Mesendoderm (in vitro differentiated cells): ENCODE data around the gene LGALS13.
A peak's percentile ranks its signal among the peaks of the same experiment; 100 is the strongest.

ENCODE experiments used
- DNase-seq: peaks from one replicate; pipeline ENCODE4 v3.0.0; 2013
- H2AK5ac ChIP-seq: 2 replicates; pipeline ENCODE4 v1.6.1; 2013; ENCODE audit warnings: low read length, inconsistent platforms
- H2BK120ac ChIP-seq: 2 replicates; pipeline ENCODE4 v1.6.1; 2013; ENCODE audit warnings: low read depth, mild to moderate bottlenecking, low read length, moderate library complexity, mixed read lengths
- H2BK15ac ChIP-seq: replicated peaks from 2 replicates; pipeline ENCODE4 v1.6.1; 2013; ENCODE audit warnings: low read depth, mild to moderate bottlenecking, moderate library complexity
- H2BK5ac ChIP-seq: 2 replicates; pipeline ENCODE4 v1.6.1; 2013; ENCODE audit warnings: low read length, inconsistent platforms
- H3K18ac ChIP-seq: 2 replicates; pipeline ENCODE4 v1.6.1; 2013; ENCODE audit warnings: mild to moderate bottlenecking, low read length, mixed read lengths
- H3K23ac ChIP-seq: one replicate; pipeline ENCODE4 v1.6.1; 2013; ENCODE audit warnings: low read length
- H3K27ac ChIP-seq: 2 replicates; pipeline ENCODE4 v1.5.1; 2013; ENCODE audit warnings: low read depth, mild to moderate bottlenecking, inconsistent platforms, low read length, moderate library complexity
- H3K27me3 ChIP-seq: 2 replicates; pipeline ENCODE4 v1.6.1; 2013; ENCODE audit warnings: low read length, control low read depth, mild to moderate bottlenecking, inconsistent platforms; ENCODE audit not compliant: insufficient read depth, poor library complexity
- H3K36me3 ChIP-seq: 2 replicates; pipeline ENCODE4 v1.6.1; 2013; ENCODE audit warnings: low read length, inconsistent platforms; ENCODE audit not compliant: control insufficient read depth, insufficient read depth
- H3K4ac ChIP-seq: one replicate; pipeline ENCODE4 v1.6.1; 2013; ENCODE audit warnings: low read depth, mild to moderate bottlenecking, low read length, moderate library complexity
- H3K4me1 ChIP-seq: 2 replicates; pipeline ENCODE4 v1.6.1; 2013; ENCODE audit warnings: low read depth, low read length, inconsistent platforms; ENCODE audit not compliant: control insufficient read depth
- H3K4me2 ChIP-seq: 2 replicates; pipeline ENCODE4 v1.6.1; 2013; ENCODE audit warnings: low read length
- H3K4me3 ChIP-seq: 2 replicates; pipeline ENCODE4 v1.5.1; 2013; ENCODE audit warnings: mild to moderate bottlenecking, low read length
- H3K56ac ChIP-seq: one replicate; pipeline ENCODE4 v1.6.1; 2013; ENCODE audit warnings: low read length
- H3K79me1 ChIP-seq: 2 replicates; pipeline ENCODE4 v1.6.1; 2013; ENCODE audit warnings: low read length, inconsistent platforms
- H3K79me2 ChIP-seq: 2 replicates; pipeline ENCODE4 v1.6.1; 2013; ENCODE audit warnings: mild to moderate bottlenecking, low read length; ENCODE audit not compliant: control insufficient read depth, insufficient read depth
- H3K9ac ChIP-seq: 2 replicates; pipeline ENCODE4 v1.6.1; 2013; ENCODE audit warnings: low read length, inconsistent platforms
- H4K5ac ChIP-seq: one replicate; pipeline ENCODE4 v1.6.1; 2013; ENCODE audit warnings: low read length
- H4K8ac ChIP-seq: one replicate; pipeline ENCODE4 v1.6.1; 2013; ENCODE audit warnings: low read depth, mild to moderate bottlenecking, control low read depth, low read length, moderate library complexity
- WGBS: extraction: QIAGEN DNeasy Blood & Tissue Kit; methylation state at CpG from one replicate; pipeline ENCODE4 v1.1.7; 2013; ENCODE audit warnings: low lambda C conversion rate, missing lambda C conversion rate; ENCODE audit not compliant: insufficient coverage; ENCODE audit errors: extremely low coverage; 5-methylcytosine and 5-hydroxymethylcytosine counted together

LGALS13 gene

GRCh38 chr19:39558624-39559117 lies 43.7 kb upstream of the LGALS13 start:
- WGBS = no CpG with 5 or more reads among the region's 6 CpGs
- no peak overlapping the region for H2AK5ac ChIP-seq
- no peak overlapping the region for H3K56ac ChIP-seq
- H3K27me3 ChIP-seq = no peaks in the 10 kb centered on the region
- H3K4ac ChIP-seq = no peak overlapping the region
- no peaks in the 10 kb centered on the region for H3K79me2 ChIP-seq
- H3K9ac ChIP-seq = no peak overlapping the region
- no peak overlapping the region for H3K4me2 ChIP-seq
- DNase-seq = no peak
- H3K36me3 ChIP-seq = no peaks in the 10 kb centered on the region
- H3K79me1 ChIP-seq = no peaks in the 10 kb centered on the region
- H2BK120ac ChIP-seq = no peak overlapping the region
- no peak overlapping the region for H2BK5ac ChIP-seq
- no peak overlapping the region for H3K18ac ChIP-seq
- no peaks in the 10 kb centered on the region for H3K4me1 ChIP-seq
- no peak overlapping the region for H4K5ac ChIP-seq
- no peak overlapping the region for H4K8ac ChIP-seq
- no peak overlapping the region for H3K23ac ChIP-seq
- H2BK15ac ChIP-seq = no peak overlapping the region
- no peak overlapping the region for H3K27ac ChIP-seq
- no peak overlapping the region for H3K4me3 ChIP-seq

- Histone ChIP-seq H2BK120ac (no peak overlapping the region), H2AK5ac (no peak overlapping the region), H3K79me2 (no peaks in the 10 kb centered on the region), H3K56ac (no peak overlapping the region), H3K27ac (no peak overlapping the region), H3K4ac (no peak overlapping the region), H3K4me2 (no peak overlapping the region), H3K23ac (no peak overlapping the region), H3K9ac (no peak overlapping the region), H4K8ac (no peak overlapping the region), H3K27me3 (no peaks in the 10 kb centered on the region), H2BK5ac (no peak overlapping the region), H3K4me3 (no peak overlapping the region), H3K36me3 (no peaks in the 10 kb centered on the region), H4K5ac (no peak overlapping the region), H3K18ac (no peak overlapping the region), H3K79me1 (no peaks in the 10 kb centered on the region), H2BK15ac (no peak overlapping the region), H3K4me1 (no peaks in the 10 kb centered on the region)
- peak; percentile 49 for DNase-seq
- no CpG with 5 or more reads among the region's 2 CpGs for WGBS
These were observed 38.9 kb upstream of the LGALS13 start for GRCh38 chr19:39563408-39563807.

- H3K23ac ChIP-seq = no peak overlapping the region
- no peak overlapping the region for H3K4ac ChIP-seq
- no peak overlapping the region for H4K8ac ChIP-seq
- no peak overlapping the region for H2BK5ac ChIP-seq
- WGBS = no CpG with 5 or more reads among the region's 3 CpGs
- no peak overlapping the region for H4K5ac ChIP-seq
- no peaks in the 10 kb centered on the region for H3K79me1 ChIP-seq
- no peaks in the 10 kb centered on the region for H3K4me1 ChIP-seq
- no peak overlapping the region for H3K56ac ChIP-seq
- H3K79me2 ChIP-seq = no peaks in the 10 kb centered on the region
- H3K27me3 ChIP-seq = no peaks in the 10 kb centered on the region
- H3K4me3 ChIP-seq = no peak overlapping the region
- no peak overlapping the region for H3K27ac ChIP-seq
- H3K9ac ChIP-seq = no peak overlapping the region
- no peak overlapping the region for H3K4me2 ChIP-seq
- H2AK5ac ChIP-seq = no peak overlapping the region
- no peak overlapping the region for H2BK15ac ChIP-seq
- no peak overlapping the region for H2BK120ac ChIP-seq
- no peak overlapping the region for H3K18ac ChIP-seq
- DNase-seq = no peak
- no peaks in the 10 kb centered on the region for H3K36me3 ChIP-seq
These were observed 36.3 kb upstream of the LGALS13 start for GRCh38 chr19:39566064-39566463.

- Histone ChIP-seq H2AK5ac (no peak overlapping the region), H3K27me3 (no peaks in the 10 kb centered on the region), H2BK120ac (no peak overlapping the region), H4K8ac (no peak overlapping the region), H3K27ac (no peak overlapping the region), H3K9ac (no peak overlapping the region), H3K4ac (no peak overlapping the region), H3K18ac (no peak overlapping the region), H2BK15ac (no peak overlapping the region), H3K4me3 (no peak overlapping the region), H3K79me1 (no peaks in the 10 kb centered on the region), H3K4me1 (no peaks in the 10 kb centered on the region), H4K5ac (no peak overlapping the region), H2BK5ac (no peak overlapping the region), H3K23ac (no peak overlapping the region), H3K56ac (no peak overlapping the region), H3K4me2 (no peak overlapping the region), H3K79me2 (no peaks in the 10 kb centered on the region), H3K36me3 (no peaks in the 10 kb centered on the region)
- WGBS = no CpG with 5 or more reads among the region's 3 CpGs
- no peak for DNase-seq
These were observed 33.7 kb upstream of the LGALS13 start for GRCh38 chr19:39568604-39569003.

GRCh38 chr19:39582442-39582841 lies 19.9 kb upstream of the LGALS13 start:
- no peak overlapping the region for H3K4ac ChIP-seq
- H4K8ac ChIP-seq = no peak overlapping the region
- H3K4me2 ChIP-seq = no peak overlapping the region
- no peaks in the 10 kb centered on the region for H3K27me3 ChIP-seq
- no peak overlapping the region for H3K23ac ChIP-seq
- no peak for DNase-seq
- no peak overlapping the region for H3K18ac ChIP-seq
- WGBS = no CpG with 5 or more reads among the region's 4 CpGs
- no peak overlapping the region for H3K27ac ChIP-seq
- no peak overlapping the region for H3K4me3 ChIP-seq
- H3K79me2 ChIP-seq = no peaks in the 10 kb centered on the region
- H2BK5ac ChIP-seq = no peak overlapping the region
- H4K5ac ChIP-seq = no peak overlapping the region
- H3K56ac ChIP-seq = no peak overlapping the region
- H2AK5ac ChIP-seq = no peak overlapping the region
- no peak overlapping the region for H3K9ac ChIP-seq
- no peak overlapping the region for H2BK15ac ChIP-seq
- no peak overlapping the region for H2BK120ac ChIP-seq
- H3K36me3 ChIP-seq = no peaks in the 10 kb centered on the region
- H3K79me1 ChIP-seq = no peaks in the 10 kb centered on the region
- no peaks in the 10 kb centered on the region for H3K4me1 ChIP-seq

GRCh38 chr19:39582891-39583625 lies 19.3 kb upstream of the LGALS13 start:
- WGBS = no CpG with 5 or more reads among the region's 8 CpGs
- Histone ChIP-seq H4K8ac (no peak overlapping the region), H3K4me3 (no peak overlapping the region)

More at GRCh38 chr19:39582891-39583625, 19.3 kb upstream of the LGALS13 start:
- Histone ChIP-seq H3K9ac (no peak overlapping the region), H2AK5ac (no peak overlapping the region), H2BK15ac (no peak overlapping the region), H4K5ac (no peak overlapping the region), H3K4ac (no peak overlapping the region), H2BK5ac (no peak overlapping the region), H2BK120ac (no peak overlapping the region), H3K23ac (no peak overlapping the region), H3K79me1 (no peaks in the 10 kb centered on the region), H3K27ac (no peak overlapping the region), H3K18ac (no peak overlapping the region), H3K36me3 (no peaks in the 10 kb centered on the region), H3K56ac (no peak overlapping the region), H3K4me1 (no peaks in the 10 kb centered on the region), H3K27me3 (no peaks in the 10 kb centered on the region), H3K4me2 (no peak overlapping the region), H3K79me2 (no peaks in the 10 kb centered on the region)
- no peak for DNase-seq
